H1 (cell line): ENCODE measurements around the gene DVL3. TPM values are rescaled to one million over a fixed set of nuclear protein-coding genes. Genes with fewer than 3 reads are reported as not detected.
A peak's percentile ranks its signal among the peaks of the same experiment; 100 is the strongest.

ENCODE experiments used
- CTCF ChIA-PET: fragments of 300-600 bp; sonication (Branson Sonifier 250); formaldehyde crosslinking; loops from one replicate; lab custom pipeline; 2021; ENCODE audit not compliant: partially characterized antibody; lab: Charles Lee
- POLR2A ChIA-PET: fragments of 300-600 bp; sonication (Branson Sonifier 250); formaldehyde crosslinking; loops from one replicate; lab custom pipeline; 2021; ENCODE audit warnings: inconsistent platforms; ENCODE audit not compliant: partially characterized antibody; lab: Charles Lee
- DNase-seq, 2 experiments: peaks; one replicate each; pipeline versions ENCODE4 v3.0.0 to v3.0.0-alpha.2; 2010 to 2022; ENCODE audit warnings: low spot score in 2 of 2, low read depth in 1 of 2, mixed read lengths in 1 of 2
- FAIRE-seq: peaks from 2 replicates; lab custom pipeline; 2011; peaks lifted over from hg19 to GRCh38; lab: Jason Lieb, UNC
- H2AFZ ChIP-seq: 2 replicates; pipeline ENCODE4 v1.8.1; 2012; ENCODE audit warnings: low read length, inconsistent platforms
- H2AK5ac ChIP-seq: 2 replicates; pipeline ENCODE4 v1.6.1; 2013; ENCODE audit warnings: low read depth, low read length
- H2BK120ac ChIP-seq: replicated peaks from 2 replicates; pipeline ENCODE3; 2013; ENCODE audit warnings: low read depth, low read length, inconsistent platforms
- H2BK12ac ChIP-seq: 2 replicates; pipeline ENCODE4 v1.6.1; 2013; ENCODE audit warnings: low read depth, low read length
- H2BK15ac ChIP-seq: 2 replicates; pipeline ENCODE4 v1.6.1; 2013; ENCODE audit warnings: low read length
- H2BK20ac ChIP-seq: 2 replicates; pipeline ENCODE4 v1.6.1; 2013; ENCODE audit warnings: low read length
- H2BK5ac ChIP-seq: 2 replicates; pipeline ENCODE4 v1.6.1; 2013; ENCODE audit warnings: low read depth, low read length
- H3K14ac ChIP-seq: 2 replicates; pipeline ENCODE4 v1.6.1; 2013; ENCODE audit warnings: inconsistent platforms; ENCODE audit not compliant: insufficient read length
- H3K18ac ChIP-seq: 2 replicates; pipeline ENCODE4 v1.6.1; 2013; ENCODE audit warnings: low read length; ENCODE audit errors: extremely low read depth
- H3K23ac ChIP-seq: 2 replicates; pipeline ENCODE4 v1.6.1; 2013; ENCODE audit warnings: inconsistent platforms; ENCODE audit not compliant: insufficient read length
- H3K23me2 ChIP-seq: 2 replicates; pipeline ENCODE4 v1.6.1; 2013; ENCODE audit warnings: low read depth, low read length
- H3K27ac ChIP-seq: 2 replicates; pipeline ENCODE4 v1.6.1; 2011; ENCODE audit warnings: low read depth, low read length, inconsistent platforms
- H3K27me3 ChIP-seq, 4 experiments: replicated peaks in 1 of 4; 1 replicate in 1 of 4; 2 replicates in 3 of 4; pipeline versions ENCODE4 v1.6.1 to v1.8.1; 2011 to 2013; ENCODE audit warnings: low read length in 3 of 4, mild to moderate bottlenecking in 3 of 4, inconsistent platforms in 2 of 4, mixed read lengths in 2 of 4, moderate library complexity in 1 of 4; ENCODE audit not compliant: control insufficient read depth in 3 of 4, insufficient read depth in 3 of 4; ENCODE audit errors: extremely low read depth in 1 of 4
- H3K36me3 ChIP-seq, 4 experiments: 2 replicates each; pipeline versions ENCODE4 v1.6.1 to v1.8.1; 2011 to 2013; ENCODE audit warnings: mild to moderate bottlenecking in 4 of 4, low read length in 3 of 4, moderate library complexity in 2 of 4, control low read depth in 1 of 4, inconsistent platforms in 1 of 4; ENCODE audit not compliant: insufficient read depth in 4 of 4, control insufficient read depth in 2 of 4
- H3K4ac ChIP-seq: replicated peaks from 2 replicates; pipeline ENCODE3; 2013; ENCODE audit warnings: low read length, low read depth, mixed read lengths, inconsistent platforms; ENCODE audit not compliant: insufficient read length
- H3K4me1 ChIP-seq, 4 experiments: replicated peaks in 1 of 4; 1 replicate in 1 of 4; 2 replicates in 3 of 4; pipeline versions ENCODE4 v1.6.1 to v1.8.1; 2011 to 2013; ENCODE audit warnings: low read length in 3 of 4, inconsistent platforms in 2 of 4, mixed read lengths in 1 of 4; ENCODE audit not compliant: insufficient read depth in 4 of 4, control insufficient read depth in 3 of 4
- H3K4me2 ChIP-seq, 2 experiments: 2 replicates each; pipeline versions ENCODE4 v1.6.1 to v1.8.1; 2011 to 2013; ENCODE audit warnings: low read depth in 2 of 2, low read length in 2 of 2, control low read depth in 1 of 2, inconsistent platforms in 1 of 2, mild to moderate bottlenecking in 1 of 2; ENCODE audit not compliant: insufficient read depth in 1 of 2
- H3K4me3 ChIP-seq, 4 experiments: fragments of 200-600, 300-600 bp in 1 of 4; sonication (generic), shearing (Covaris generic), sonication (Bioruptor Twin) in 1 of 4; 2 replicates each; pipeline versions ENCODE4 v1.5.1 to v1.8.1; 2011 to 2016; ENCODE audit warnings: low read length in 4 of 4, low read depth in 3 of 4, control low read depth in 2 of 4, inconsistent platforms in 2 of 4, mild to moderate bottlenecking in 2 of 4, mixed read lengths in 1 of 4, moderate library complexity in 1 of 4; ENCODE audit not compliant: insufficient read depth in 2 of 4; ENCODE audit errors: extremely low read depth in 1 of 4
- H3K56ac ChIP-seq: replicated peaks from 2 replicates; pipeline ENCODE3; 2013; ENCODE audit warnings: low read depth, mild to moderate bottlenecking, mixed read lengths, low read length, inconsistent platforms; ENCODE audit not compliant: insufficient read length
- H3K79me1 ChIP-seq: 2 replicates; pipeline ENCODE4 v1.6.1; 2013; ENCODE audit warnings: low read depth, low read length, control low read depth
- H3K79me2 ChIP-seq, 2 experiments: 2 replicates each; pipeline versions ENCODE4 v1.6.1 to v1.8.1; 2012 to 2013; ENCODE audit warnings: low read length in 2 of 2, mild to moderate bottlenecking in 2 of 2, inconsistent platforms in 1 of 2; ENCODE audit not compliant: insufficient read depth in 2 of 2, control insufficient read depth in 1 of 2
- H3K9ac ChIP-seq, 4 experiments: replicated peaks in 1 of 4; 1 replicate in 1 of 4; 2 replicates in 3 of 4; pipeline versions ENCODE4 v1.6.1 to v1.8.1; 2011 to 2013; ENCODE audit warnings: low read depth in 3 of 4, low read length in 3 of 4, control low read depth in 2 of 4, mild to moderate bottlenecking in 2 of 4, moderate library complexity in 2 of 4, inconsistent platforms in 1 of 4; ENCODE audit errors: extremely low read depth in 1 of 4
- H3K9me3 ChIP-seq, 2 experiments: 2 replicates each; pipeline versions ENCODE4 v1.6.1 to v1.8.1; 2012 to 2013; ENCODE audit warnings: mild to moderate bottlenecking in 2 of 2, moderate library complexity in 2 of 2, control low read depth in 1 of 2, inconsistent platforms in 1 of 2, low read depth in 1 of 2, low read length in 1 of 2, mixed read lengths in 1 of 2; ENCODE audit not compliant: insufficient read depth in 2 of 2
- H4K20me1 ChIP-seq, 2 experiments: replicated peaks in 1 of 2; 2 replicates each; pipeline versions ENCODE3 to v1.8.1; 2011 to 2013; ENCODE audit warnings: inconsistent platforms in 2 of 2, low read length in 2 of 2, mild to moderate bottlenecking in 1 of 2; ENCODE audit not compliant: insufficient read depth in 2 of 2, control insufficient read depth in 1 of 2
- H4K5ac ChIP-seq: 2 replicates; pipeline ENCODE4 v1.6.1; 2013; ENCODE audit warnings: low read length, low read depth, mixed read lengths, inconsistent platforms; ENCODE audit not compliant: insufficient read length
- H4K8ac ChIP-seq: 2 replicates; pipeline ENCODE4 v1.8.0; 2013; ENCODE audit warnings: mild to moderate bottlenecking, moderate library complexity, low read length, inconsistent platforms; ENCODE audit not compliant: insufficient read depth; ENCODE audit errors: extremely low read depth
- H4K91ac ChIP-seq: replicated peaks from 2 replicates; pipeline ENCODE3; 2013; ENCODE audit warnings: low read length, mixed read lengths, inconsistent platforms; ENCODE audit not compliant: insufficient read length
- ATF2 ChIP-seq: IDR thresholded peaks from 2 replicates; pipeline ENCODE4 v1.6.1; 2012; ENCODE audit warnings: low read length, inconsistent platforms
- BACH1 ChIP-seq: IDR thresholded peaks from 2 replicates; pipeline ENCODE4 v1.6.1; 2012; ENCODE audit warnings: low read length, improper control_type of control experiment
- WGBS, 2 experiments: shearing (Covaris generic) in 1 of 2; methylation state at CpG; one replicate each; pipeline versions ENCODE4 v1.1.6 to v1.1.7; 2013 to 2015; ENCODE audit warnings: low lambda C conversion rate in 2 of 2, mixed read lengths in 2 of 2, inconsistent platforms in 1 of 2, low coverage in 1 of 2, missing lambda C conversion rate in 1 of 2; ENCODE audit not compliant: insufficient replicate concordance in 2 of 2, insufficient coverage in 1 of 2, insufficient read length in 1 of 2; ENCODE audit errors: extremely low coverage in 1 of 2, missing lambda C conversion rate in 1 of 2; 5-methylcytosine and 5-hydroxymethylcytosine counted together
- polyA plus RNA-seq, 7 experiments: library from polyadenylated mRNA; depleted of rRNA in 3 of 7; stranded (reverse) in 5 of 7; unstranded in 2 of 7; fragments of >200 nt in 5 of 7; fragments of 200-250 nt in 2 of 7; gene quantifications; 1 replicate in 5 of 7; 2 replicates in 1 of 7; 4 replicates in 1 of 7; pipeline versions ENCODE4 v1.2.1 to v1.2.3, GENCODE V29; 2011 to 2013; ENCODE audit warnings: missing spikeins in 2 of 7, mixed read lengths in 2 of 7
- total RNA-seq: library from RNA; stranded (reverse); fragmentation: NEBNext Ultra II Directional; extraction: Animal tissue kit (Norgen Biotek cat#: 25700); gene quantifications from 2 replicates; pipeline ENCODE4 v1.2.1, GENCODE V29; 2021

Gene DVL3
- total and polyA plus RNA-seq, 2 of the 8 experiments (the other 6 are each of a cell fraction or from before 2014, with no cell fraction given): 38.5 to 66.6 TPM

- CTCF ChIA-PET: interaction anchor here (1.1 to 1.9 kb wide), 3 partner anchors 17 to 169 kb away, joined by 3 to 8 read pairs (median 5); no protein-coding TSS in a partner anchor
Observed at GRCh38 chr3:184110316-184110725, 44.9 kb upstream of the DVL3 start.

More at GRCh38 chr3:184110316-184110725, 44.9 kb upstream of the DVL3 start:
- Histone ChIP-seq H2BK15ac (no peak overlapping the region), H3K27ac (no peak overlapping the region), H4K91ac (no peak overlapping the region), H3K79me2 (no peaks in the 10 kb centered on the region), H3K14ac (no peak overlapping the region), H3K23ac (no peak overlapping the region), H3K4me2 (no peak overlapping the region), H3K4me3 (no peak overlapping the region), H3K18ac (no peak overlapping the region), H3K4me1 (no peaks in the 10 kb centered on the region), H2BK5ac (no peak overlapping the region), H3K27me3 (no peaks in the 10 kb centered on the region), H4K5ac (no peak overlapping the region), H3K36me3 (no peaks in the 10 kb centered on the region), H2BK20ac (no peak overlapping the region), H4K8ac (no peak overlapping the region), H2BK120ac (no peak overlapping the region), H3K56ac (no peak overlapping the region), H2BK12ac (no peak overlapping the region), H3K4ac (no peak overlapping the region), H3K23me2 (no peaks in the 10 kb centered on the region), H3K79me1 (no peaks in the 10 kb centered on the region), H3K9me3 (no peaks in the 10 kb centered on the region), H4K20me1 (no peaks in the 10 kb centered on the region), H2AFZ (peak overlapping the region; percentile 90), H3K9ac (peak overlapping the region in 1 of 4 experiments; percentile 18; a peak in 1 of 7 replicates), H2AK5ac (no peak overlapping the region)
- DNase-seq (no peak), FAIRE-seq (no peak)
- WGBS, 2 experiments: 72% methylated on average over 7 of the region's 7 CpGs; no CpG with 5 or more reads in 1 of the 2 experiments
- TF ChIP-seq ATF2 (no peak), BACH1 (peak; percentile 93)
- POLR2A ChIA-PET: no interaction called here
